ENCODE measurements around the gene RAD51AP1.
A peak's percentile ranks its signal among the peaks of the same experiment; 100 is the strongest.

Gene RAD51AP1

GRCh38 chr12:4564818-4565217, 26.1 kb downstream of the RAD51AP1 start:
- Mint-ChIP-seq H3K27me3 (peaks cover 20% of the 10 kb centered on the region), H3K9me3 (ENCODE audit: low read depth) (no peaks in the 10 kb centered on the region), H3K36me3 (no peaks in the 10 kb centered on the region), H3K4me3 (peak overlapping the region; percentile 17), H3K27ac (no peak overlapping the region), H3K4me1 (ENCODE audit: low read depth) (peaks cover 13% of the 10 kb centered on the region)

- H3K4me1 Mint-ChIP-seq (ENCODE audit: low read depth), result peaks cover 13% of the 10 kb centered on the region
- no peaks in the 10 kb centered on the region for H3K9me3 Mint-ChIP-seq (ENCODE audit: low read depth)
- no peak overlapping the region for H3K27ac Mint-ChIP-seq
- peaks cover 20% of the 10 kb centered on the region for H3K27me3 Mint-ChIP-seq
- H3K36me3 Mint-ChIP-seq, result no peaks in the 10 kb centered on the region
- no peak overlapping the region for H3K4me3 Mint-ChIP-seq
These were observed 27.8 kb downstream of the RAD51AP1 start for GRCh38 chr12:4566474-4566873.

GRCh38 chr12:4567073-4567881, 28.6 kb downstream of the RAD51AP1 start:
- H3K4me3 Mint-ChIP-seq, result no peak overlapping the region
- no peak overlapping the region for H3K27ac Mint-ChIP-seq
- H3K4me1 Mint-ChIP-seq (ENCODE audit: low read depth), result peaks cover 13% of the 10 kb centered on the region
- H3K36me3 Mint-ChIP-seq, result no peaks in the 10 kb centered on the region
- peaks cover 18% of the 10 kb centered on the region for H3K27me3 Mint-ChIP-seq
- no peaks in the 10 kb centered on the region for H3K9me3 Mint-ChIP-seq (ENCODE audit: low read depth)

- Mint-ChIP-seq H3K36me3 (no peaks in the 10 kb centered on the region), H3K27ac (no peak overlapping the region), H3K27me3 (peaks cover 9% of the 10 kb centered on the region), H3K4me1 (ENCODE audit: low read depth) (peaks cover 6% of the 10 kb centered on the region), H3K4me3 (no peak overlapping the region), H3K9me3 (ENCODE audit: low read depth) (no peaks in the 10 kb centered on the region)
These were observed 30.6 kb downstream of the RAD51AP1 start for GRCh38 chr12:4569261-4569660.

GRCh38 chr12:4572680-4573079, 34.0 kb downstream of the RAD51AP1 start:
- Mint-ChIP-seq H3K27me3 (peaks cover 1% of the 10 kb centered on the region), H3K4me3 (no peak overlapping the region), H3K36me3 (no peaks in the 10 kb centered on the region), H3K9me3 (ENCODE audit: low read depth) (no peaks in the 10 kb centered on the region), H3K4me1 (ENCODE audit: low read depth) (no peaks in the 10 kb centered on the region), H3K27ac (no peak overlapping the region)

- H3K4me3 Mint-ChIP-seq, result no peak overlapping the region
- no peaks in the 10 kb centered on the region for H3K4me1 Mint-ChIP-seq (ENCODE audit: low read depth)
- H3K36me3 Mint-ChIP-seq, result no peaks in the 10 kb centered on the region
- peaks cover 2% of the 10 kb centered on the region for H3K27me3 Mint-ChIP-seq
- no peak overlapping the region for H3K27ac Mint-ChIP-seq
- H3K9me3 Mint-ChIP-seq (ENCODE audit: low read depth), result no peaks in the 10 kb centered on the region
These were observed 40.8 kb downstream of the RAD51AP1 start for GRCh38 chr12:4579305-4580102.

GRCh38 chr12:4580281-4580688, 41.6 kb downstream of the RAD51AP1 start:
- no peaks in the 10 kb centered on the region for H3K36me3 Mint-ChIP-seq
- H3K4me3 Mint-ChIP-seq, result no peak overlapping the region
- H3K4me1 Mint-ChIP-seq (ENCODE audit: low read depth), result no peaks in the 10 kb centered on the region
- H3K9me3 Mint-ChIP-seq (ENCODE audit: low read depth), result no peaks in the 10 kb centered on the region
- no peak overlapping the region for H3K27ac Mint-ChIP-seq
- H3K27me3 Mint-ChIP-seq, result peaks cover 2% of the 10 kb centered on the region

- H3K36me3 Mint-ChIP-seq, result no peaks in the 10 kb centered on the region
- no peaks in the 10 kb centered on the region for H3K4me1 Mint-ChIP-seq (ENCODE audit: low read depth)
- H3K27me3 Mint-ChIP-seq, result peaks cover 7% of the 10 kb centered on the region
- no peak overlapping the region for H3K4me3 Mint-ChIP-seq
- no peak overlapping the region for H3K27ac Mint-ChIP-seq
- no peaks in the 10 kb centered on the region for H3K9me3 Mint-ChIP-seq (ENCODE audit: low read depth)
These were observed 45.6 kb downstream of the RAD51AP1 start for GRCh38 chr12:4584281-4584680.

GRCh38 chr12:4584896-4585295, 46.2 kb downstream of the RAD51AP1 start:
- no peak overlapping the region for H3K27ac Mint-ChIP-seq
- no peak overlapping the region for H3K4me3 Mint-ChIP-seq
- no peaks in the 10 kb centered on the region for H3K4me1 Mint-ChIP-seq (ENCODE audit: low read depth)
- no peaks in the 10 kb centered on the region for H3K9me3 Mint-ChIP-seq (ENCODE audit: low read depth)
- H3K27me3 Mint-ChIP-seq, result peaks cover 11% of the 10 kb centered on the region
- H3K36me3 Mint-ChIP-seq, result no peaks in the 10 kb centered on the region

GRCh38 chr12:4586500-4586899, 47.8 kb downstream of the RAD51AP1 start:
- Mint-ChIP-seq H3K27ac (no peak overlapping the region), H3K27me3 (peaks cover 11% of the 10 kb centered on the region), H3K36me3 (no peaks in the 10 kb centered on the region), H3K4me3 (no peak overlapping the region), H3K4me1 (ENCODE audit: low read depth) (no peaks in the 10 kb centered on the region), H3K9me3 (ENCODE audit: low read depth) (no peaks in the 10 kb centered on the region)

- Mint-ChIP-seq H3K27ac (no peak overlapping the region), H3K9me3 (ENCODE audit: low read depth) (no peaks in the 10 kb centered on the region), H3K27me3 (peaks cover 11% of the 10 kb centered on the region), H3K4me3 (no peak overlapping the region), H3K36me3 (no peaks in the 10 kb centered on the region), H3K4me1 (ENCODE audit: low read depth) (no peaks in the 10 kb centered on the region)
These were observed 48.4 kb downstream of the RAD51AP1 start for GRCh38 chr12:4587108-4587507.

- Mint-ChIP-seq H3K27me3 (peaks cover 14% of the 10 kb centered on the region), H3K9me3 (ENCODE audit: low read depth) (no peaks in the 10 kb centered on the region), H3K27ac (no peak overlapping the region), H3K4me3 (no peak overlapping the region), H3K4me1 (ENCODE audit: low read depth) (no peaks in the 10 kb centered on the region), H3K36me3 (no peaks in the 10 kb centered on the region)
These were observed 50.2 kb downstream of the RAD51AP1 start for GRCh38 chr12:4588916-4589315.

GRCh38 chr12:4589941-4590340, 51.3 kb downstream of the RAD51AP1 start:
- Mint-ChIP-seq H3K4me3 (no peak overlapping the region), H3K4me1 (ENCODE audit: low read depth) (no peaks in the 10 kb centered on the region), H3K36me3 (no peaks in the 10 kb centered on the region), H3K27ac (no peak overlapping the region), H3K27me3 (peaks cover 19% of the 10 kb centered on the region), H3K9me3 (ENCODE audit: low read depth) (no peaks in the 10 kb centered on the region)

- Mint-ChIP-seq H3K27me3 (peaks cover 19% of the 10 kb centered on the region), H3K36me3 (no peaks in the 10 kb centered on the region), H3K4me1 (ENCODE audit: low read depth) (no peaks in the 10 kb centered on the region), H3K9me3 (ENCODE audit: low read depth) (no peaks in the 10 kb centered on the region), H3K4me3 (no peak overlapping the region), H3K27ac (no peak overlapping the region)
These were observed 52.5 kb downstream of the RAD51AP1 start for GRCh38 chr12:4591180-4591687.

GRCh38 chr12:4595881-4596280, 57.2 kb downstream of the RAD51AP1 start:
- H3K9me3 Mint-ChIP-seq (ENCODE audit: low read depth), result no peaks in the 10 kb centered on the region
- H3K4me1 Mint-ChIP-seq (ENCODE audit: low read depth), result no peaks in the 10 kb centered on the region
- H3K4me3 Mint-ChIP-seq, result no peak overlapping the region
- no peak overlapping the region for H3K27ac Mint-ChIP-seq
- no peaks in the 10 kb centered on the region for H3K36me3 Mint-ChIP-seq
- H3K27me3 Mint-ChIP-seq, result peaks cover 8% of the 10 kb centered on the region

Measured in activated naive CD8-positive, alpha-beta T cell (primary cell).